Measurements from ENCODE around the gene FAM120C. TPM values are rescaled to one million over a fixed set of nuclear protein-coding genes. Genes with fewer than 3 reads are reported as not detected.

The FAM120C gene
- polyA plus RNA-seq, 1 experiment = 4.7 TPM

- TF ChIP-seq, protein P1, sequence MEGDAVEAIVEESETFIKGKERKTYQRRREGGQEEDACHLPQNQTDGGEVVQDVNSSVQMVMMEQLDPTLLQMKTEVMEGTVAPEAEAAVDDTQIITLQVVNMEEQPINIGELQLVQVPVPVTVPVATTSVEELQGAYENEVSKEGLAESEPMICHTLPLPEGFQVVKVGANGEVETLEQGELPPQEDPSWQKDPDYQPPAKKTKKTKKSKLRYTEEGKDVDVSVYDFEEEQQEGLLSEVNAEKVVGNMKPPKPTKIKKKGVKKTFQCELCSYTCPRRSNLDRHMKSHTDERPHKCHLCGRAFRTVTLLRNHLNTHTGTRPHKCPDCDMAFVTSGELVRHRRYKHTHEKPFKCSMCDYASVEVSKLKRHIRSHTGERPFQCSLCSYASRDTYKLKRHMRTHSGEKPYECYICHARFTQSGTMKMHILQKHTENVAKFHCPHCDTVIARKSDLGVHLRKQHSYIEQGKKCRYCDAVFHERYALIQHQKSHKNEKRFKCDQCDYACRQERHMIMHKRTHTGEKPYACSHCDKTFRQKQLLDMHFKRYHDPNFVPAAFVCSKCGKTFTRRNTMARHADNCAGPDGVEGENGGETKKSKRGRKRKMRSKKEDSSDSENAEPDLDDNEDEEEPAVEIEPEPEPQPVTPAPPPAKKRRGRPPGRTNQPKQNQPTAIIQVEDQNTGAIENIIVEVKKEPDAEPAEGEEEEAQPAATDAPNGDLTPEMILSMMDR (IDR thresholded peaks at IDR 0.05; ENCODE audit: low read depth, low read length) = no peak
- H3K27me3 ChIP-seq (ENCODE audit: control insufficient read depth, insufficient read depth, low read length) = no peaks in the 10 kb centered on the region
- ChIA-PET POLR2A (no interaction called here), CTCF (no interaction called here)
- DNase-seq (ENCODE audit: low read depth, low spot score) = no peak
- H3K9me3 ChIP-seq (ENCODE audit: control insufficient read depth, insufficient read depth, low read length) = no peaks in the 10 kb centered on the region
- H3K4me3 ChIP-seq (ENCODE audit: low read depth, low read length) = no peak overlapping the region
- no peak overlapping the region for H3K27ac ChIP-seq (ENCODE audit: low read depth, low read length)
Observed at GRCh38 chrX:54067766-54068165, 115.3 kb downstream of the FAM120C start.

GRCh38 chrX:54066841-54067240 is 116.2 kb downstream of the FAM120C start:
- TF ChIP-seq, protein P1 (IDR thresholded peaks at IDR 0.05; ENCODE audit: low read depth, low read length) = no peak
- no peak for DNase-seq (ENCODE audit: low read depth, low spot score)
- Histone ChIP-seq H3K27ac (ENCODE audit: low read depth, low read length) (no peak overlapping the region), H3K27me3 (ENCODE audit: control insufficient read depth, insufficient read depth, low read length) (no peaks in the 10 kb centered on the region), H3K4me3 (ENCODE audit: low read depth, low read length) (no peak overlapping the region), H3K9me3 (ENCODE audit: control insufficient read depth, insufficient read depth, low read length) (no peaks in the 10 kb centered on the region)
- CTCF ChIA-PET = no interaction called here
- POLR2A ChIA-PET = no interaction called here

- POLR2A ChIA-PET = interaction anchor here (0.8 kb wide), 1 partner anchor 20 kb away, joined by 3 read pairs; the partner anchor contains the start of gene PHF8
- no peaks in the 10 kb centered on the region for H3K9me3 ChIP-seq (ENCODE audit: control insufficient read depth, insufficient read depth, low read length)
- H3K4me3 ChIP-seq (ENCODE audit: low read depth, low read length) = no peak overlapping the region
- CTCF ChIA-PET = no interaction called here
- no peak overlapping the region for H3K27ac ChIP-seq (ENCODE audit: low read depth, low read length)
- DNase-seq (ENCODE audit: low read depth, low spot score) = no peak
- H3K27me3 ChIP-seq (ENCODE audit: control insufficient read depth, insufficient read depth, low read length) = no peaks in the 10 kb centered on the region
- TF ChIP-seq, protein P1 (IDR thresholded peaks at IDR 0.05; ENCODE audit: low read depth, low read length) = no peak
Observed at GRCh38 chrX:54064564-54064963, 118.5 kb downstream of the FAM120C start.

- Histone ChIP-seq H3K27me3 (ENCODE audit: control insufficient read depth, insufficient read depth, low read length) (no peaks in the 10 kb centered on the region), H3K9me3 (ENCODE audit: control insufficient read depth, insufficient read depth, low read length) (no peaks in the 10 kb centered on the region), H3K4me3 (ENCODE audit: low read depth, low read length) (no peak overlapping the region), H3K27ac (ENCODE audit: low read depth, low read length) (no peak overlapping the region)
- CTCF ChIA-PET = no interaction called here
- TF ChIP-seq, protein P1 (IDR thresholded peaks at IDR 0.05; ENCODE audit: low read depth, low read length) = no peak
- DNase-seq (ENCODE audit: low read depth, low spot score) = no peak
- POLR2A ChIA-PET = no interaction called here
Observed at GRCh38 chrX:54063361-54063760, 119.7 kb downstream of the FAM120C start.

DNA sequence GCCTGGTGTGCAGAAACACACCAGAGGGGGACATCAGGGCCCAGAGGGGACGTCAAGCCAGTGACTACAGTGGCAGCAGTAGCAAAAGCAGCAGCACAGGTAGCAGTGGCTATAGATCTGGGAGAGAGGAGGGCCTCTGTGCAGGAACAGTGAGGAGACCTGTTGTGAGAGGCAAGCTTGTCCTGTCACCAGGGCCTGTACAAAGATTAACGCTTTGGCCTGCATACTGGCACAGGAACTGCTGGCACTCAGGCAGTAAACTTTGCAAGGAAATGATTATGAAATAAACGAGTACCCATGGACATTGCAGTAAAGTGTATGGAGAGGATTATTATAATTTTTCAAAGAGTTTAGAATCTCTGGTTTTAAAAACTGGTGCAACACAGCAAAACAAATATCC is 133.3 kb downstream of the FAM120C start:
- no peaks in the 10 kb centered on the region for H3K9me3 ChIP-seq (ENCODE audit: control insufficient read depth, insufficient read depth, low read length)
- no peak for DNase-seq (ENCODE audit: low read depth, low spot score)
- H3K4me3 ChIP-seq (ENCODE audit: low read depth, low read length) = no peak overlapping the region
- POLR2A ChIA-PET = no interaction called here
- CTCF ChIA-PET = no interaction called here
- H3K27me3 ChIP-seq (ENCODE audit: control insufficient read depth, insufficient read depth, low read length) = no peaks in the 10 kb centered on the region
- H3K27ac ChIP-seq (ENCODE audit: low read depth, low read length) = no peak overlapping the region
- TF ChIP-seq, protein P1 (IDR thresholded peaks at IDR 0.05; ENCODE audit: low read depth, low read length) = no peak

Data from AG04450 (cell line).